H1 (cell line): Measurements from ENCODE around the gene MYADM.

ENCODE experiments used
- CHD2 ChIP-seq: IDR thresholded peaks from 2 replicates; pipeline ENCODE4 v1.6.1; 2012; ENCODE audit warnings: low read length, improper control_type of control experiment
- CTCF ChIP-seq, 3 experiments: IDR thresholded peaks; 1 replicate in 2 of 3; 2 replicates in 1 of 3; pipeline versions ENCODE4 v1.5.1 to v1.6.1; 2011; ENCODE audit warnings: low read length in 3 of 3, mild to moderate bottlenecking in 3 of 3, inconsistent platforms in 2 of 3, low read depth in 1 of 3, moderate library complexity in 1 of 3; ENCODE audit not compliant: insufficient read depth in 1 of 3; ENCODE audit errors: control extremely low read depth in 1 of 3
- FOSL1 ChIP-seq: IDR thresholded peaks from 2 replicates; pipeline ENCODE4 v1.6.1; 2011; ENCODE audit warnings: mild to moderate bottlenecking, low read depth, low read length, moderate library complexity; ENCODE audit not compliant: insufficient read depth
- POLR2AphosphoS5 ChIP-seq: IDR thresholded peaks from 2 replicates; pipeline ENCODE4 v1.6.1; 2011; ENCODE audit warnings: low read depth, low read length
- RAD21 ChIP-seq, 2 experiments: IDR thresholded peaks in 1 of 2; conservative IDR thresholded peaks in 1 of 2; 2 replicates each; pipeline ENCODE4 v1.6.1; 2011; ENCODE audit warnings: low read depth in 2 of 2, low read length in 2 of 2, improper control_type of control experiment in 1 of 2, inconsistent platforms in 1 of 2, mild to moderate bottlenecking in 1 of 2, moderate library complexity in 1 of 2
- RXRA ChIP-seq: IDR thresholded peaks from 2 replicates; pipeline ENCODE4 v1.6.1; 2011; ENCODE audit warnings: low read depth, mild to moderate bottlenecking, low read length, moderate library complexity; ENCODE audit not compliant: insufficient read depth
- SRF ChIP-seq: IDR thresholded peaks from 2 replicates; pipeline ENCODE4 v1.6.1; 2011; ENCODE audit warnings: mild to moderate bottlenecking, low read depth, low read length, moderate library complexity
- YY1 ChIP-seq: IDR thresholded peaks from 2 replicates; pipeline ENCODE4 v1.6.1; 2011; ENCODE audit warnings: low read depth, mild to moderate bottlenecking, low read length

GRCh38 chr19:53904909-53905308, 37.2 kb downstream of the MYADM start:
- TF ChIP-seq RAD21 (IDR thresholded peaks at IDR 0.05 in 1 of 2, conservative IDR thresholded peaks at IDR 0.05 in 1 of 2; ENCODE audit: low read depth in 2 of 2, low read length in 2 of 2), result no peak
- TF ChIP-seq POLR2AphosphoS5, result no peak
- TF ChIP-seq CTCF (IDR thresholded peaks at IDR 0.05; ENCODE audit: control extremely low read depth in 1 of 3, insufficient read depth in 1 of 3, low read depth in 1 of 3, low read length in 3 of 3), result no peak
- TF ChIP-seq FOSL1, result no peak
- no peak for TF ChIP-seq CHD2
- TF ChIP-seq YY1, result no peak
- TF ChIP-seq SRF, result no peak
- TF ChIP-seq RXRA, result no peak
